K562 (cell line): ENCODE measurements around the gene SUPT16H. TPM values are rescaled to one million over a fixed set of nuclear protein-coding genes. Genes with fewer than 3 reads are reported as not detected.

Source experiments
- HDAC3 ChIP-seq: fragments of 450-650 bp; IDR thresholded peaks from 2 replicates; pipeline ENCODE4 v1.6.1; 2018; ENCODE audit warnings: borderline replicate concordance, mild to moderate bottlenecking, moderate library complexity; ENCODE audit not compliant: partially characterized antibody
- NCOA2 ChIP-seq, 2 experiments: fragments of 450-650 bp; IDR thresholded peaks; 2 replicates each; pipeline ENCODE4 v1.6.1; 2018; ENCODE audit warnings: mild to moderate bottlenecking in 2 of 2, moderate library complexity in 1 of 2; ENCODE audit not compliant: partially characterized antibody in 2 of 2
- ZNF184 ChIP-seq: sonication (generic); formaldehyde crosslinking; IDR thresholded peaks from 2 replicates; pipeline ENCODE4 v1.5.0; 2020; ENCODE audit warnings: missing genetic modification reagents
- ZNF282 ChIP-seq: sonication (generic); formaldehyde crosslinking; IDR thresholded peaks from 2 replicates; pipeline ENCODE4 v1.8.1; 2023; ENCODE audit warnings: missing genetic modification reagents
- ZNF696 ChIP-seq: fragments of 250-450 bp; sonication (Bioruptor Pico); conservative IDR thresholded peaks from 2 replicates; pipeline ENCODE4 v1.4.0; 2020; ENCODE audit warnings: mild to moderate bottlenecking, moderate library complexity
- polyA plus RNA-seq, 8 experiments: library from polyadenylated mRNA; depleted of rRNA in 4 of 8; stranded (reverse) in 5 of 8; unstranded in 3 of 8; fragments of >200 nt; fragmentation: Nextera tagmentation in 2 of 8; fragmentation: Illumina TruSeq in 1 of 8; extraction: Ambion mirVana in 2 of 8; extraction: Trizol in 1 of 8; gene quantifications; 2 replicates each; pipeline versions ENCODE4 v1.2.1 to v1.2.3, GENCODE V29; 2011 to 2014; ENCODE audit warnings: inconsistent platforms in 1 of 8, missing spikeins in 1 of 8
- total RNA-seq, 7 experiments: library from RNA; depleted of rRNA in 6 of 7; stranded (reverse); fragments of >200 nt in 6 of 7; fragmentation: Illumina TruSeq in 2 of 7; extraction: Trizol in 2 of 7; gene quantifications; 2 replicates each; pipeline versions ENCODE4 v1.2.1 to v1.2.3, GENCODE V29; 2011 to 2021; ENCODE audit warnings: low replicate concordance in 1 of 7
- TF ChIP-seq, protein P1 (sequence below): sonication (generic); formaldehyde crosslinking; IDR thresholded peaks from 2 replicates; pipeline ENCODE4 v1.8.0; 2022; ENCODE audit warnings: mild to moderate bottlenecking, missing genetic modification reagents
- TF ChIP-seq, protein P2 (sequence below): fragments of 450-650 bp; IDR thresholded peaks from 2 replicates; pipeline ENCODE4 v1.6.1; 2016
- TF ChIP-seq, protein P3 (sequence below): fragments of 450-650 bp; IDR thresholded peaks from 2 replicates; pipeline ENCODE4 v1.6.1; 2017; ENCODE audit warnings: antibody characterized with exemption

Gene SUPT16H
- total and polyA plus RNA-seq, 9 of the 15 experiments (the other 6 are each of a cell fraction or from before 2014, with no cell fraction given), result 75.4 to 152 (median 105) TPM

DNA sequence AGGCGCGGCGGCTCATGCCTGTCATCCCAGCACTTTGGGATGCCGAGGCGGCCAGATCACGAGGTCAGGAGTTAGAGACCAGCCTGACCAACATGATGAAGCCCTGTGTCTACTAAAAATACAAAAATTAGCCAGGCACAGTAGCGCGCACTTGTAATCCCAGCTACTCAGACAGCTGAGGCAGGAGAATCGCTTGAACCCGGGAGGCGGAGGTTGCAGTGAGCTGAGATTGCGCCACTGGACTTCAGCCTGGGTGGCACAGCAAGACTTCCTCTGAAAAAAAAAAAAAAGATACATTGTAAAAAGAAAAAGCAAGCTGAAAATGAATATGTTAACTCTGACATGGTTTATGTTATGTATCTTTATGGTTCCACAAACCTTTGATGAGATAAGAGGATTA, 70.3 kb downstream of the SUPT16H start (continued):
- TF ChIP-seq, protein P1, sequence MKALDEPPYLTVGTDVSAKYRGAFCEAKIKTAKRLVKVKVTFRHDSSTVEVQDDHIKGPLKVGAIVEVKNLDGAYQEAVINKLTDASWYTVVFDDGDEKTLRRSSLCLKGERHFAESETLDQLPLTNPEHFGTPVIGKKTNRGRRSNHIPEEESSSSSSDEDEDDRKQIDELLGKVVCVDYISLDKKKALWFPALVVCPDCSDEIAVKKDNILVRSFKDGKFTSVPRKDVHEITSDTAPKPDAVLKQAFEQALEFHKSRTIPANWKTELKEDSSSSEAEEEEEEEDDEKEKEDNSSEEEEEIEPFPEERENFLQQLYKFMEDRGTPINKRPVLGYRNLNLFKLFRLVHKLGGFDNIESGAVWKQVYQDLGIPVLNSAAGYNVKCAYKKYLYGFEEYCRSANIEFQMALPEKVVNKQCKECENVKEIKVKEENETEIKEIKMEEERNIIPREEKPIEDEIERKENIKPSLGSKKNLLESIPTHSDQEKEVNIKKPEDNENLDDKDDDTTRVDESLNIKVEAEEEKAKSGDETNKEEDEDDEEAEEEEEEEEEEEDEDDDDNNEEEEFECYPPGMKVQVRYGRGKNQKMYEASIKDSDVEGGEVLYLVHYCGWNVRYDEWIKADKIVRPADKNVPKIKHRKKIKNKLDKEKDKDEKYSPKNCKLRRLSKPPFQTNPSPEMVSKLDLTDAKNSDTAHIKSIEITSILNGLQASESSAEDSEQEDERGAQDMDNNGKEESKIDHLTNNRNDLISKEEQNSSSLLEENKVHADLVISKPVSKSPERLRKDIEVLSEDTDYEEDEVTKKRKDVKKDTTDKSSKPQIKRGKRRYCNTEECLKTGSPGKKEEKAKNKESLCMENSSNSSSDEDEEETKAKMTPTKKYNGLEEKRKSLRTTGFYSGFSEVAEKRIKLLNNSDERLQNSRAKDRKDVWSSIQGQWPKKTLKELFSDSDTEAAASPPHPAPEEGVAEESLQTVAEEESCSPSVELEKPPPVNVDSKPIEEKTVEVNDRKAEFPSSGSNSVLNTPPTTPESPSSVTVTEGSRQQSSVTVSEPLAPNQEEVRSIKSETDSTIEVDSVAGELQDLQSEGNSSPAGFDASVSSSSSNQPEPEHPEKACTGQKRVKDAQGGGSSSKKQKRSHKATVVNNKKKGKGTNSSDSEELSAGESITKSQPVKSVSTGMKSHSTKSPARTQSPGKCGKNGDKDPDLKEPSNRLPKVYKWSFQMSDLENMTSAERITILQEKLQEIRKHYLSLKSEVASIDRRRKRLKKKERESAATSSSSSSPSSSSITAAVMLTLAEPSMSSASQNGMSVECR (CRISPR knock-in tag), result no peak
- TF ChIP-seq HDAC3 (no peak), NCOA2 (IDR thresholded peaks at IDR 0.05; ENCODE audit: partially characterized antibody in 2 of 2) (no peak), ZNF184 (CRISPR knock-in tag) (no peak), ZNF282 (no peak), ZNF696 (no peak)
- TF ChIP-seq, protein P2, sequence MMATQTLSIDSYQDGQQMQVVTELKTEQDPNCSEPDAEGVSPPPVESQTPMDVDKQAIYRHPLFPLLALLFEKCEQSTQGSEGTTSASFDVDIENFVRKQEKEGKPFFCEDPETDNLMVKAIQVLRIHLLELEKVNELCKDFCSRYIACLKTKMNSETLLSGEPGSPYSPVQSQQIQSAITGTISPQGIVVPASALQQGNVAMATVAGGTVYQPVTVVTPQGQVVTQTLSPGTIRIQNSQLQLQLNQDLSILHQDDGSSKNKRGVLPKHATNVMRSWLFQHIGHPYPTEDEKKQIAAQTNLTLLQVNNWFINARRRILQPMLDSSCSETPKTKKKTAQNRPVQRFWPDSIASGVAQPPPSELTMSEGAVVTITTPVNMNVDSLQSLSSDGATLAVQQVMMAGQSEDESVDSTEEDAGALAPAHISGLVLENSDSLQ, result no peak
- TF ChIP-seq, protein P3, sequence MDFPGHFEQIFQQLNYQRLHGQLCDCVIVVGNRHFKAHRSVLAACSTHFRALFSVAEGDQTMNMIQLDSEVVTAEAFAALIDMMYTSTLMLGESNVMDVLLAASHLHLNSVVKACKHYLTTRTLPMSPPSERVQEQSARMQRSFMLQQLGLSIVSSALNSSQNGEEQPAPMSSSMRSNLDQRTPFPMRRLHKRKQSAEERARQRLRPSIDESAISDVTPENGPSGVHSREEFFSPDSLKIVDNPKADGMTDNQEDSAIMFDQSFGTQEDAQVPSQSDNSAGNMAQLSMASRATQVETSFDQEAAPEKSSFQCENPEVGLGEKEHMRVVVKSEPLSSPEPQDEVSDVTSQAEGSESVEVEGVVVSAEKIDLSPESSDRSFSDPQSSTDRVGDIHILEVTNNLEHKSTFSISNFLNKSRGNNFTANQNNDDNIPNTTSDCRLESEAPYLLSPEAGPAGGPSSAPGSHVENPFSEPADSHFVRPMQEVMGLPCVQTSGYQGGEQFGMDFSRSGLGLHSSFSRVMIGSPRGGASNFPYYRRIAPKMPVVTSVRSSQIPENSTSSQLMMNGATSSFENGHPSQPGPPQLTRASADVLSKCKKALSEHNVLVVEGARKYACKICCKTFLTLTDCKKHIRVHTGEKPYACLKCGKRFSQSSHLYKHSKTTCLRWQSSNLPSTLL, result no peak
